ENCODE data around the gene SMIM10L1. TPM values are rescaled to one million over a fixed set of nuclear protein-coding genes. Genes with fewer than 3 reads are reported as not detected.

The SMIM10L1 gene
- total and polyA plus RNA-seq, 2 donors, result 9.6 to 16.9 TPM

- Histone ChIP-seq H3K36me3 (ENCODE audit: control insufficient read depth in 2 of 2, insufficient read depth in 2 of 2, low read length in 1 of 2) (peaks cover 0 to 3% of the 10 kb centered on the region in 2 donors), H3K4me1 (ENCODE audit: control insufficient read depth in 2 of 2, insufficient read depth in 2 of 2, low read length in 2 of 2) (no peaks in the 10 kb centered on the region), H3K27ac (ENCODE audit: low read depth in 1 of 2, low read length in 1 of 2) (no peak overlapping the region), H3K9me3 (ENCODE audit: control insufficient read depth in 2 of 2, insufficient read depth in 1 of 2, low read length in 1 of 2) (peaks cover 0 to 10% of the 10 kb centered on the region in 2 donors), H3K4me3 (ENCODE audit: low read length in 2 of 2) (no peak overlapping the region), H3K27me3 (ENCODE audit: control insufficient read depth in 2 of 2, insufficient read depth in 1 of 2, low read length in 1 of 2) (no peaks in the 10 kb centered on the region)
- DNase-seq (ENCODE audit: low read depth in 6 of 9, low spot score in 9 of 9), result no peak
- 95% methylated on average over 5 of the region's 5 CpGs for WGBS
Measured at GRCh38 chr12:11144297-11144696, 26.7 kb upstream of the SMIM10L1 start.

DNA sequence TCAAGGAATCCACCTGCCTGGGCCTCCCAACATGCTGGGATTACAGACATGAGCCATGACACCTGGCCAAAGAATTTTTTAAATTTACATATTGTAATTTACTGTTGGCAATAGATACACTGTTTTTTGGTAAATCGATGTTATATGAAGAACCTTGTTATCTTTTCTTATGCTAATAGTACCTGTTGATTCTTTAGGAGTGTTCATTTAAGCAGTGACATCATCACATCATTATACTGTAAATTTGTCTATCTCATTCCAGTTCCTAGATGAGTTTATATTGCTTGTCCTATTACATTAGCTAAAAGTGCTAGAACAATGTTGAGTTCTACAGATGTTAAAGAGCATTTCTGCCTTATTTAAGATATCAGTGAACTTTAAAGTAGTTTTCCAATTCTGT, 23.6 kb upstream of the SMIM10L1 start:
- 100% methylated on average over 1 of the region's 1 CpG for WGBS
- H3K27me3 ChIP-seq (ENCODE audit: control insufficient read depth in 2 of 2, insufficient read depth in 1 of 2, low read length in 1 of 2), result no peaks in the 10 kb centered on the region
- DNase-seq (ENCODE audit: low read depth in 6 of 9, low spot score in 9 of 9), result no peak
- H3K27ac ChIP-seq (ENCODE audit: low read depth in 1 of 2, low read length in 1 of 2), result no peak overlapping the region
- no peak overlapping the region for H3K4me3 ChIP-seq (ENCODE audit: low read length in 2 of 2)
- H3K36me3 ChIP-seq (ENCODE audit: control insufficient read depth in 2 of 2, insufficient read depth in 2 of 2, low read length in 1 of 2), result peaks cover 0 to 4% of the 10 kb centered on the region in 2 donors
- H3K4me1 ChIP-seq (ENCODE audit: control insufficient read depth in 2 of 2, insufficient read depth in 2 of 2, low read length in 2 of 2), result no peaks in the 10 kb centered on the region
- H3K9me3 ChIP-seq (ENCODE audit: control insufficient read depth in 2 of 2, insufficient read depth in 1 of 2, low read length in 1 of 2), result peaks cover 0 to 15% of the 10 kb centered on the region in 2 donors

DNA sequence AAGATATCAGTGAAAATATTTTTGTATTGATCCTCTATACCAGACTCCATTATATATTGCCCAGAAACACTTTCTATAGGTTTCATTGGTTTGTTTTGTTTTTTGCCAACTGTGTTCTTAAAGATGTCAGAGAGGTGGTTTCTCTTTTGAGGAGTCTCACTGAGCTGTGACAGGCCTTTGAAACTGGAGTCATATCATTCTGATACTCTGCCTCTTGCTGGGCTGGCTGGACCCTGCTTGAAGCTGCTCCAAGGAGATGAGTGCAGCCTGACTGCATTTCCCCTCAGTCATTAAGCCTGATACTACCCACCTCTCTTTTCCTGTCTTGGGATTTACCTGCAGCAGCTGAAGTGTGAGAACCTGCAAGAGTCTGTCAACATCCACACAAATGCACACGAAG, 20.2 kb upstream of the SMIM10L1 start:
- H3K27ac ChIP-seq (ENCODE audit: low read depth in 1 of 2, low read length in 1 of 2), result no peak overlapping the region
- no peaks in the 10 kb centered on the region for H3K27me3 ChIP-seq (ENCODE audit: control insufficient read depth in 2 of 2, insufficient read depth in 1 of 2, low read length in 1 of 2)
- no peaks in the 10 kb centered on the region for H3K4me1 ChIP-seq (ENCODE audit: control insufficient read depth in 2 of 2, insufficient read depth in 2 of 2, low read length in 2 of 2)
- H3K4me3 ChIP-seq (ENCODE audit: low read length in 2 of 2), result no peak overlapping the region
- DNase-seq (ENCODE audit: low read depth in 6 of 9, low spot score in 9 of 9), result no peak
- 72% methylated on average over 1 of the region's 1 CpG for WGBS
- H3K9me3 ChIP-seq (ENCODE audit: control insufficient read depth in 2 of 2, insufficient read depth in 1 of 2, low read length in 1 of 2), result peaks cover 0 to 4% of the 10 kb centered on the region in 2 donors
- H3K36me3 ChIP-seq (ENCODE audit: control insufficient read depth in 2 of 2, insufficient read depth in 2 of 2, low read length in 1 of 2), result peaks cover 0 to 4% of the 10 kb centered on the region in 2 donors

DNA sequence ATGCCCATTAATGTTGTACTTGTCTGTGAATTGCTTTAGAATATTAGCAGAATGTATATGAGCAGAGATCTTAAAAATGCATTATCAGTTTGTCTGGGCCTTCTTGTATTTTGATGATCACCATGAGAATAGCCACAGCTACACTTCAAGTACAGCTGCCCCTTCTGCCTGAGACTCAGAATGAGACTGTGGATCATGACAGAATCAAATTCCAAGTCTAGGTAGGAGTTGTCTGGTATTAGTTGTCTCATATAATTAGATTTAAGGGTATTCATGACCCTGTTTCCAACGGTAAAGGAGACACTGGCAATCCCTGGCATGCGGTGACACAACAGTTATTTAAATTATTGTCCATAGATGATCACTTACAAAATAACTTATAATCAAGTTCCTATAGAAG, 18.3 kb upstream of the SMIM10L1 start:
- Histone ChIP-seq H3K27ac (ENCODE audit: low read depth in 1 of 2, low read length in 1 of 2) (no peak overlapping the region), H3K9me3 (ENCODE audit: control insufficient read depth in 2 of 2, insufficient read depth in 1 of 2, low read length in 1 of 2) (peaks cover 0 to 4% of the 10 kb centered on the region in 2 donors), H3K36me3 (ENCODE audit: control insufficient read depth in 2 of 2, insufficient read depth in 2 of 2, low read length in 1 of 2) (peaks cover 0 to 4% of the 10 kb centered on the region in 2 donors), H3K4me1 (ENCODE audit: control insufficient read depth in 2 of 2, insufficient read depth in 2 of 2, low read length in 2 of 2) (no peaks in the 10 kb centered on the region), H3K4me3 (ENCODE audit: low read length in 2 of 2) (no peak overlapping the region), H3K27me3 (ENCODE audit: control insufficient read depth in 2 of 2, insufficient read depth in 1 of 2, low read length in 1 of 2) (no peaks in the 10 kb centered on the region)
- no peak for DNase-seq (ENCODE audit: low read depth in 6 of 9, low spot score in 9 of 9)
- 95% methylated on average over 2 of the region's 2 CpGs for WGBS

DNA sequence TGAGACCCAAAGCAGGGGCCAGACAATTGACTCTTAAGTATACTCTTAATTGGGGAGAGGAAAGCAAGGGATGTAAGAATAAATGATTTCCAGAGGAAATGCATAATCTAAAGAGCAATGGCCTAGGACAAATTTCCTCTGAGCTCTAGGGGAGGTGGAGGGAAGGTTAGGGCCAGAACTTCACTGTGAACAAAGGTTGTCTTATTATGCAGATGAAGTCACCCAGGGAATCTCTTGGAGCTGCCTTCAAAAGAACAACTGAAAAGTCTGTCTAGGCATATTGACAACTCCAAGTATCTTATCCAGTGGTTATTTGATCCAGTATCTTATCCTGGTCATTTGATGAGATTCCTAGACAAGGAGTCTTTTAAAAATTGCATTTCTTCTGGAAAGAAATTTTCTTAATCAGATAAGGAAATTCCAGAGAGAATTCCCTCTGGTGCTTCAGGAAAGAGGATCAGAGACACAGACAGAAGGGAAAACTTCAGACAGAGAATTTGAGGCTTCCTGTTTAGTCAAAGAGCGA, 16.5 kb upstream of the SMIM10L1 start:
- no peak overlapping the region for H3K27ac ChIP-seq (ENCODE audit: low read depth in 1 of 2, low read length in 1 of 2)
- no peaks in the 10 kb centered on the region for H3K27me3 ChIP-seq (ENCODE audit: control insufficient read depth in 2 of 2, insufficient read depth in 1 of 2, low read length in 1 of 2)
- peaks cover 0 to 4% of the 10 kb centered on the region in 2 donors for H3K9me3 ChIP-seq (ENCODE audit: control insufficient read depth in 2 of 2, insufficient read depth in 1 of 2, low read length in 1 of 2)
- no peaks in the 10 kb centered on the region for H3K4me1 ChIP-seq (ENCODE audit: control insufficient read depth in 2 of 2, insufficient read depth in 2 of 2, low read length in 2 of 2)
- H3K4me3 ChIP-seq (ENCODE audit: low read length in 2 of 2), result no peak overlapping the region
- no peak for DNase-seq (ENCODE audit: low read depth in 6 of 9, low spot score in 9 of 9)
- 98% methylated on average over 1 of the region's 1 CpG for WGBS
- H3K36me3 ChIP-seq (ENCODE audit: control insufficient read depth in 2 of 2, insufficient read depth in 2 of 2, low read length in 1 of 2), result peaks cover 0 to 4% of the 10 kb centered on the region in 2 donors

DNA sequence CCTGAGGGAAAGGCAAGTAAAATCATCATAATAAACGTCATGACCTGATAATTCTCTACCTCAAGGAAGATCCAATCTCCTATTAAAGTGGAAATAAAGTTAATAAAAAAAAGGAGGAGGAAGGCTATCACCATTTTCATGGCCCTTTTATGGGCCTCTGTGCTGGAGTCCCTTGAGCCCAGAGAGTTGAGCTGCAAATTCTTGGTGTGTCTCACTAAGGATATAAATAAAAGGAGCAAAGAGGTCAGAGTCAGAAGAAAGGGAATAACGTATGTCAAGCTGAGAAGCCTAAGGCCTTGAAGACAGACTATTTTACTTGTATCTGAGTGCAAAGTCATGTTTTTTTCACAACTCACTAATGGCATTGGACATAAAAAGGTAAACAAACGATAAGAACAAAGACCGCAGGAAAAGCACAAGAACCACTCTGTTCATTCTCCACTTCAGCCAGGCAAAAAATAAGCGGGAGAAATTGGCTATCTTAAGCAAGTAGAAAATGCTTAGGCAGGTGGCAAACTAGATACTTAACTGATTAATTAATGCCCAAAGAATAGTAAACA, 12.0 kb upstream of the SMIM10L1 start:
- DNase-seq (ENCODE audit: low read depth in 6 of 9, low spot score in 9 of 9), result no peak
- no peak overlapping the region for H3K27ac ChIP-seq (ENCODE audit: low read depth in 1 of 2, low read length in 1 of 2)
- H3K9me3 ChIP-seq (ENCODE audit: control insufficient read depth in 2 of 2, insufficient read depth in 1 of 2, low read length in 1 of 2), result no peaks in the 10 kb centered on the region
- no peaks in the 10 kb centered on the region for H3K4me1 ChIP-seq (ENCODE audit: control insufficient read depth in 2 of 2, insufficient read depth in 2 of 2, low read length in 2 of 2)
- 77% methylated on average over 5 of the region's 5 CpGs for WGBS
- no peaks in the 10 kb centered on the region for H3K27me3 ChIP-seq (ENCODE audit: control insufficient read depth in 2 of 2, insufficient read depth in 1 of 2, low read length in 1 of 2)
- no peak overlapping the region for H3K4me3 ChIP-seq (ENCODE audit: low read length in 2 of 2)
- H3K36me3 ChIP-seq (ENCODE audit: control insufficient read depth in 2 of 2, insufficient read depth in 2 of 2, low read length in 1 of 2), result peaks cover 0 to 11% of the 10 kb centered on the region in 2 donors

- H3K27me3 ChIP-seq (ENCODE audit: control insufficient read depth in 2 of 2, insufficient read depth in 1 of 2, low read length in 1 of 2), result no peaks in the 10 kb centered on the region
- no peaks in the 10 kb centered on the region for H3K9me3 ChIP-seq (ENCODE audit: control insufficient read depth in 2 of 2, insufficient read depth in 1 of 2, low read length in 1 of 2)
- 100% methylated on average over 1 of the region's 1 CpG for WGBS
- H3K4me1 ChIP-seq (ENCODE audit: control insufficient read depth in 2 of 2, insufficient read depth in 2 of 2, low read length in 2 of 2), result no peaks in the 10 kb centered on the region
- H3K36me3 ChIP-seq (ENCODE audit: control insufficient read depth in 2 of 2, insufficient read depth in 2 of 2, low read length in 1 of 2), result peaks cover 7 to 18% of the 10 kb centered on the region in 2 donors
- H3K27ac ChIP-seq (ENCODE audit: low read depth in 1 of 2, low read length in 1 of 2), result no peak overlapping the region
- no peak overlapping the region for H3K4me3 ChIP-seq (ENCODE audit: low read length in 2 of 2)
- peak in 1 of 9 donors; percentile 7 for DNase-seq (ENCODE audit: low read depth in 6 of 9, low spot score in 9 of 9)
Measured at GRCh38 chr12:11162502-11162901, 8.5 kb upstream of the SMIM10L1 start.

DNA sequence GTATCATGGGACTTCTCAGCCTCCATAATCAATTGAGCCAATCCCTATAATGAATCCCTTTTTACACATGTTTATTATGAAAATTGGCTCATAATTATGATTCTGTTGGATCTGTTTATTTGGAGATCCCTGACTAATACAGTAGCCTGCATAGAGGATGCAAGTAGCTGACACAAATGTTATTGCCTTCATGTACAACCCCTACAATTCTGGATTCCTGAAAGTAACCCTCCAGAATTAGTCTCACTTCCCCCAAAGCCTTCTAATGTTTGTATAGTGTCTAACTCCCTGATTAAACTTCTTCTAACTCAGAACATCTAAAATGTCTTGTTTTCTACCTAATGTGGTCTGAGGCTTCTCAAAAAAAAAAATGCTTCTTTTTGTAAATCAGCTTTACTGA, 6.6 kb upstream of the SMIM10L1 start:
- no peaks in the 10 kb centered on the region for H3K27me3 ChIP-seq (ENCODE audit: control insufficient read depth in 2 of 2, insufficient read depth in 1 of 2, low read length in 1 of 2)
- H3K27ac ChIP-seq (ENCODE audit: low read depth in 1 of 2, low read length in 1 of 2), result no peak overlapping the region
- H3K4me3 ChIP-seq (ENCODE audit: low read length in 2 of 2), result no peak overlapping the region
- H3K4me1 ChIP-seq (ENCODE audit: control insufficient read depth in 2 of 2, insufficient read depth in 2 of 2, low read length in 2 of 2), result peaks cover 2 to 3% of the 10 kb centered on the region in 2 donors
- no peaks in the 10 kb centered on the region for H3K9me3 ChIP-seq (ENCODE audit: control insufficient read depth in 2 of 2, insufficient read depth in 1 of 2, low read length in 1 of 2)
- DNase-seq (ENCODE audit: low read depth in 6 of 9, low spot score in 9 of 9), result no peak
- peaks cover 7 to 22% of the 10 kb centered on the region in 2 donors for H3K36me3 ChIP-seq (ENCODE audit: control insufficient read depth in 2 of 2, insufficient read depth in 2 of 2, low read length in 1 of 2)

DNA sequence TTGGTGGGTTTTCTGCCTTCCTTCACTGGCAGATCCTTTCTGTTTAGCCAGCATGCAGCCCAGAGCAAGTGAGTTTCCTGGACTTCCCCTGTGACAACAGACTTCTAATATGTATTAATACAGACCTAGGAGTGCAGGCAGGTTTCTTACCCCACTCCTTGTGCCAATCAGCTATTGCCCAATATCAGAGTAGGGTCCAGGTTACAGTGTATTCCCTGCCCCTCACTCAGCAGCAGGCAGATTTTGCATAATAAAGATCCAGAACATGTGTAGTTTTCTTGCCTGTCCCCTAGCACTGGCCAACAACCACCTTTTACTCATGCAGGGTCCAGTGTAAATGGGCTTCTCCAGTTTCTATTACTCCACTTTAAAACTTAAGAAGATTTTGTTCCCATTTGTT, 4.7 kb upstream of the SMIM10L1 start:
- Histone ChIP-seq H3K27ac (ENCODE audit: low read depth in 1 of 2, low read length in 1 of 2) (no peak overlapping the region), H3K36me3 (ENCODE audit: control insufficient read depth in 2 of 2, insufficient read depth in 2 of 2, low read length in 1 of 2) (peaks cover 7 to 25% of the 10 kb centered on the region in 2 donors), H3K27me3 (ENCODE audit: control insufficient read depth in 2 of 2, insufficient read depth in 1 of 2, low read length in 1 of 2) (no peaks in the 10 kb centered on the region), H3K4me1 (ENCODE audit: control insufficient read depth in 2 of 2, insufficient read depth in 2 of 2, low read length in 2 of 2) (peaks cover 5% of the 10 kb centered on the region in 2 donors), H3K9me3 (ENCODE audit: control insufficient read depth in 2 of 2, insufficient read depth in 1 of 2, low read length in 1 of 2) (no peaks in the 10 kb centered on the region), H3K4me3 (ENCODE audit: low read length in 2 of 2) (no peak overlapping the region)
- DNase-seq (ENCODE audit: low read depth in 6 of 9, low spot score in 9 of 9), result no peak
